ENCODE measurements around the gene KIRREL3.

Gene KIRREL3

DNA sequence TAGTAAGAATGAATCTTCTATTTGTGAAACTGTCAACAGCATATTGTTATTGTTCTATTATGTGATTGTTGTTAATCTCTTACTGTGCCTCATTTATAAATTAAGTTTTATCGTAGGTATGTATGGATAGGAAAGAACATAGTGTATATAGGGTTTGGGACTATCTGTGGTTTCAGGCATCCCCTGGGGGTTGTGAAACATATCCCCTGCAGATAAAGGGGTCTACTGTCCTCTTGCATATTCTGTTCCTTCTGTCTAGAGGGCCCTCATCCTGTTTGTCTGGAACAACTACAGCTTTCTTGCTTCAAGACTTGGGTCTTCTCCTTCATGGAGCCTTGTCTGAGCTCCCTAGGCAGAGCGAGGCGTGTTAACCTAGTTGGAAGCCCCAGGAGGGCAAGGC is 159.6 kb downstream of the KIRREL3 start:
- TF ChIP-seq, protein P1, sequence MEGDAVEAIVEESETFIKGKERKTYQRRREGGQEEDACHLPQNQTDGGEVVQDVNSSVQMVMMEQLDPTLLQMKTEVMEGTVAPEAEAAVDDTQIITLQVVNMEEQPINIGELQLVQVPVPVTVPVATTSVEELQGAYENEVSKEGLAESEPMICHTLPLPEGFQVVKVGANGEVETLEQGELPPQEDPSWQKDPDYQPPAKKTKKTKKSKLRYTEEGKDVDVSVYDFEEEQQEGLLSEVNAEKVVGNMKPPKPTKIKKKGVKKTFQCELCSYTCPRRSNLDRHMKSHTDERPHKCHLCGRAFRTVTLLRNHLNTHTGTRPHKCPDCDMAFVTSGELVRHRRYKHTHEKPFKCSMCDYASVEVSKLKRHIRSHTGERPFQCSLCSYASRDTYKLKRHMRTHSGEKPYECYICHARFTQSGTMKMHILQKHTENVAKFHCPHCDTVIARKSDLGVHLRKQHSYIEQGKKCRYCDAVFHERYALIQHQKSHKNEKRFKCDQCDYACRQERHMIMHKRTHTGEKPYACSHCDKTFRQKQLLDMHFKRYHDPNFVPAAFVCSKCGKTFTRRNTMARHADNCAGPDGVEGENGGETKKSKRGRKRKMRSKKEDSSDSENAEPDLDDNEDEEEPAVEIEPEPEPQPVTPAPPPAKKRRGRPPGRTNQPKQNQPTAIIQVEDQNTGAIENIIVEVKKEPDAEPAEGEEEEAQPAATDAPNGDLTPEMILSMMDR (IDR thresholded peaks at IDR 0.05; ENCODE audit: low read depth, low read length), result no peak
- no peak for DNase-seq (ENCODE audit: low read depth, low spot score)
- no peak overlapping the region for H3K4me3 ChIP-seq (ENCODE audit: low read depth, low read length)
- in situ Hi-C loops (cut with HindIII; ENCODE audit: low sequenced_read_pairs), result no loop called here

DNA sequence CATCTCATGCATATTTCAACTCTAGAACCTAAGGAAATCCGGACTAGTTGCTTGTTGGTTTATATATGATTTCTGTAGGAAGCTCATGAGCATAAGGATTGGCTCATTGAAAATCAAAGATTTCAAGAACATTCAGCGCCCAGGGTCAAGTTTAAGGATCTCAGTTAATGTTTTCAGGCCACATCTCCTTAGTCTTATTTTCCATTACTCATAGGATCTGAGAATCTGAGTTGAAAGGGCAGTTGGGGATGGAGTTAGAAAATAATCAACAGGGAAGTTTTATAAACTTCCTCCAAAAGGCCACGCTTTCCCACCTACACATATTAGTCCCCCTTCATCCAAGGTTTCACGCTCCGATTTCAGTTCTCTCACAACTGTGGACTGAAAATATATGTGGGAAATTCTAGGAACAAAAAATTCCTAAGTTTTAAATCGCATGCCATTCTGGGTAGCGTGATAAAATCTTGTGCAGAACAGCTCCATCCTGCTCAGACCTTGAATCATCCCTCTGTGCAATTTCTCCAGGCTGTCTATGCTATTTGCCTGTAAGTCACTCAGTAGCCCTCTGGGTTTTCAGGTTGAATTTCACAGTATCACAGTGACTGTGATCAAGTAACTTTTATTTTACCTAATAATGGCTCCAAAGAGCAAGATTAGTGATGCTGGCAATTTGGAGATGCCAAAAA is 160.2 kb downstream of the KIRREL3 start:
- no peak for DNase-seq (ENCODE audit: low read depth, low spot score)
- no peak overlapping the region for H3K4me3 ChIP-seq (ENCODE audit: low read depth, low read length)
- TF ChIP-seq, protein P1 (IDR thresholded peaks at IDR 0.05; ENCODE audit: low read depth, low read length), result no peak
- in situ Hi-C loops (cut with HindIII; ENCODE audit: low sequenced_read_pairs), result no loop called here

DNA sequence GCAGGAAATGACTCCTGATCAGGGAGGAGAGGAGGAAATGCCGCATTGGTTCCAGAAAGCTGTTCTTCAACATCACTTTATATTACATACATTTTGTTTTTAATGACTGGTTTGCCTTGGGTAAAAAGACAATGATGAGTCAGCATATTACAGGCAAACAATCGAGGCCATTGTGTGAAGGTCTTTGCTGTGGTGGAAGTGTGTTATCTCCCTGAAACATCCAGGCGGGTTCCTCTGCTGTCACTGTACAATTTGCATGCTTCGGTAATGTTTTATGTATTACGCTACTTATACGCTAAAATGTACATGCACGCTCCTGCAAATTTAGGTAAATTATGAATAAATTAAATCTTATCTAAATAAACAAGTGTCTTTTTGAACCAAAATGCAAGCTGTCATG is 161.1 kb downstream of the KIRREL3 start:
- in situ Hi-C loops (cut with HindIII; ENCODE audit: low sequenced_read_pairs), result no loop called here

DNA sequence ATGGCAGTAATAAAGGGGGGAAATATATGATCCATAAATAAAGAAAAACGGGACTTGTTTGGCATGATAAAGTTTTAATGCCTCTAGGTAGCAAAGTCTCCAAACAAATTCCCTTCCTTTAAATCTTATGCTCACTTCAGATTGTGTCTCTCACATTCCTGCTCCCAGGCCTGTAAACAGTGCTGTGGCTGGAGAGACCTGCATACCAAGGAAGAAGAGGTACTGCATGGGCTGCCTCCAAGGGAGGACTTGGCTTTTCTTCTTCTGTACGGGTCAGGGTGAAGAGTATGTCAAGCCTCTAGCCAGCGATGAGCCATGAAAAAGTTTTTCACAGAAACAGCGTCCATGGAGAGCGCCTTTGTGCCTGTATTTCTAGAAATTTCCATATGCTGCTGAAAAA is 161.8 kb downstream of the KIRREL3 start:
- DNase-seq (ENCODE audit: low read depth, low spot score), result no peak
- TF ChIP-seq, protein P1 (IDR thresholded peaks at IDR 0.05; ENCODE audit: low read depth, low read length), result no peak
- in situ Hi-C loops (cut with HindIII; ENCODE audit: low sequenced_read_pairs), result no loop called here
- no peak overlapping the region for H3K4me3 ChIP-seq (ENCODE audit: low read depth, low read length)

More for the DNA sequence above, 161.1 kb downstream of the KIRREL3 start:
- no peak for DNase-seq (ENCODE audit: low read depth, low spot score)
- no peak overlapping the region for H3K4me3 ChIP-seq (ENCODE audit: low read depth, low read length)
- TF ChIP-seq, protein P1 (IDR thresholded peaks at IDR 0.05; ENCODE audit: low read depth, low read length), result no peak

DNA sequence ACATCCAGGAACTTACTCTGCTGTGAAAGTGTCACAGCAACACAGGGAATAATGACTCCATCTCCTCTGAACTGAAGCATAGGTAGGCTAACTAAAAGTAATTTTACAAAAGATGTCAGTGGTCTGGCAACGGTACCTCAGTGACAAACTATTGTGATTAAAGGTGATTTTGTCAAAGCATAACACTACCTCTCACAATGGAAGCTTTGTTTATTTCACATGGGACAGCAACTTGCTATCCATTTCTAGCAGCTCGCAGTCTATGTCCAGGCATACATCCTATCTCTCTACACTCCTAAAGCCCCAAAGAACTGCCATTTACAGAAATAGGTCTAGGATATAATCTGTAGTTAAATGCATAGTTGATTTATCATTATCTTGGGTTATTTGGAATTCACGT is 163.0 kb downstream of the KIRREL3 start:
- no peak for DNase-seq (ENCODE audit: low read depth, low spot score)
- in situ Hi-C loops (cut with HindIII; ENCODE audit: low sequenced_read_pairs), result no loop called here
- TF ChIP-seq, protein P1 (IDR thresholded peaks at IDR 0.05; ENCODE audit: low read depth, low read length), result no peak
- H3K4me3 ChIP-seq (ENCODE audit: low read depth, low read length), result no peak overlapping the region

DNA sequence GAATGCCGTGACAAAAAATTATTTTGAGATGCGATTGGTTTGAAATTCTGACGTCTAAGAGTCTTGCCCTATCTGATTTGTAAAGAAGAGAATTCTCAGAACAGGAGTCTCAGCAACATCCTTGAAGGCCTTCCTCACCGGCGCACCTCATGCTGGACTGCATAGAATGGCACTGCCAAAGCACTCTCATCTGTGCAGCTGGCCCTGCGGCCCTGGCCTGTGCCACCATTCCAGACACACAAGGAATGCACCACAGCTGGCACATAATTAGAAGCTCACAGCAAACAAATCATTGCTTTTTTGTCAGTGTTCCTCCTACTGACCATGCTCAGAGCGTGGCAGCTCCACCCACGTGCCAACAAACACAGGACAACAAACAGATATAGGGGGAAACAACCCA is 166.0 kb downstream of the KIRREL3 start:
- no peak for DNase-seq (ENCODE audit: low read depth, low spot score)
- TF ChIP-seq, protein P1 (IDR thresholded peaks at IDR 0.05; ENCODE audit: low read depth, low read length), result no peak
- in situ Hi-C loops (cut with HindIII; ENCODE audit: low sequenced_read_pairs), result no loop called here
- H3K4me3 ChIP-seq (ENCODE audit: low read depth, low read length), result no peak overlapping the region

Measured in astrocyte of the spinal cord (primary cell).